ENCODE results near the gene EXOC4. TPM values are rescaled to one million over a fixed set of nuclear protein-coding genes. Genes with fewer than 3 reads are reported as not detected.
"Not testable (repeated sequence)": the region's sequence is repeated elsewhere in the genome, so short reads cannot be mapped to it uniquely, and the experiment has no call there.

The EXOC4 gene
- total and polyA plus RNA-seq, 4 donors = 47.5 to 100 (median 72.3) TPM

- Histone ChIP-seq H3K4me3 (ENCODE audit: low read depth, low read length) (no peak overlapping the region), H3K36me3 (ENCODE audit: control insufficient read depth, insufficient read depth, low read length) (no peaks in the 10 kb centered on the region), H3K27me3 (ENCODE audit: control insufficient read depth, insufficient read depth, low read length) (no peaks in the 10 kb centered on the region), H3K4me1 (ENCODE audit: control insufficient read depth, insufficient read depth, low read length) (no peaks in the 10 kb centered on the region), H3K9me3 (ENCODE audit: control insufficient read depth, insufficient read depth, low read length) (no peaks in the 10 kb centered on the region), H3K27ac (ENCODE audit: low read depth, low read length) (no peak overlapping the region)
- no peak for DNase-seq (ENCODE audit: low read depth in 4 of 6, low spot score in 6 of 6)
- 94% methylated on average over 2 of the region's 2 CpGs for WGBS (ENCODE audit: insufficient coverage)
Measured at GRCh38 chr7:133873631-133874030, 620.8 kb downstream of the EXOC4 start.

- no peak overlapping the region for H3K27ac ChIP-seq (ENCODE audit: low read depth, low read length)
Measured at GRCh38 chr7:133883591-133883990, 630.7 kb downstream of the EXOC4 start.

GRCh38 chr7:133885213-133885612, 632.3 kb downstream of the EXOC4 start:
- no peaks in the 10 kb centered on the region for H3K4me1 ChIP-seq (ENCODE audit: control insufficient read depth, insufficient read depth, low read length)
- H3K9me3 ChIP-seq (ENCODE audit: control insufficient read depth, insufficient read depth, low read length) = no peaks in the 10 kb centered on the region
- H3K4me3 ChIP-seq (ENCODE audit: low read depth, low read length) = no peak overlapping the region
- DNase-seq (ENCODE audit: low read depth in 4 of 6, low spot score in 6 of 6) = no peak
- WGBS (ENCODE audit: insufficient coverage) = no CpG with 5 or more reads among the region's 5 CpGs
- no peaks in the 10 kb centered on the region for H3K27me3 ChIP-seq (ENCODE audit: control insufficient read depth, insufficient read depth, low read length)
- no peak overlapping the region for H3K27ac ChIP-seq (ENCODE audit: low read depth, low read length)
- H3K36me3 ChIP-seq (ENCODE audit: control insufficient read depth, insufficient read depth, low read length) = no peaks in the 10 kb centered on the region

More at GRCh38 chr7:133883591-133883990, 630.7 kb downstream of the EXOC4 start:
- Histone ChIP-seq H3K4me1 (ENCODE audit: control insufficient read depth, insufficient read depth, low read length) (no peaks in the 10 kb centered on the region), H3K4me3 (ENCODE audit: low read depth, low read length) (no peak overlapping the region), H3K27me3 (ENCODE audit: control insufficient read depth, insufficient read depth, low read length) (no peaks in the 10 kb centered on the region), H3K36me3 (ENCODE audit: control insufficient read depth, insufficient read depth, low read length) (no peaks in the 10 kb centered on the region), H3K9me3 (ENCODE audit: control insufficient read depth, insufficient read depth, low read length) (no peaks in the 10 kb centered on the region)
- no peak for DNase-seq (ENCODE audit: low read depth in 4 of 6, low spot score in 6 of 6)
- WGBS (ENCODE audit: insufficient coverage) = no CpG with 5 or more reads among the region's 3 CpGs

- no peaks in the 10 kb centered on the region for H3K27me3 ChIP-seq (ENCODE audit: control insufficient read depth, insufficient read depth, low read length)
- DNase-seq (ENCODE audit: low read depth in 4 of 6, low spot score in 6 of 6) = peak in 1 of 6 donors; percentile 55
- H3K27ac ChIP-seq (ENCODE audit: low read depth, low read length) = no peak overlapping the region
- no peaks in the 10 kb centered on the region for H3K9me3 ChIP-seq (ENCODE audit: control insufficient read depth, insufficient read depth, low read length)
- H3K4me3 ChIP-seq (ENCODE audit: low read depth, low read length) = no peak overlapping the region
- WGBS (ENCODE audit: insufficient coverage) = no CpG with 5 or more reads among the region's 3 CpGs
- no peaks in the 10 kb centered on the region for H3K4me1 ChIP-seq (ENCODE audit: control insufficient read depth, insufficient read depth, low read length)
- H3K36me3 ChIP-seq (ENCODE audit: control insufficient read depth, insufficient read depth, low read length) = no peaks in the 10 kb centered on the region
Measured at GRCh38 chr7:133886086-133886485, 633.2 kb downstream of the EXOC4 start.

- Histone ChIP-seq H3K4me3 (ENCODE audit: low read depth, low read length) (no peak overlapping the region), H3K4me1 (ENCODE audit: control insufficient read depth, insufficient read depth, low read length) (no peaks in the 10 kb centered on the region), H3K36me3 (ENCODE audit: control insufficient read depth, insufficient read depth, low read length) (no peaks in the 10 kb centered on the region), H3K27me3 (ENCODE audit: control insufficient read depth, insufficient read depth, low read length) (no peaks in the 10 kb centered on the region), H3K9me3 (ENCODE audit: control insufficient read depth, insufficient read depth, low read length) (no peaks in the 10 kb centered on the region), H3K27ac (ENCODE audit: low read depth, low read length) (no peak overlapping the region)
- WGBS (ENCODE audit: insufficient coverage) = 100% methylated on average over 1 of the region's 2 CpGs
- DNase-seq (ENCODE audit: low read depth in 4 of 6, low spot score in 6 of 6) = peak in 1 of 6 donors; percentile 9
Measured at GRCh38 chr7:133886797-133887196, 633.9 kb downstream of the EXOC4 start.

GRCh38 chr7:133887459-133887858, 634.6 kb downstream of the EXOC4 start:
- WGBS (ENCODE audit: insufficient coverage) = 100% methylated on average over 1 of the region's 2 CpGs

GRCh38 chr7:133888061-133888930, 635.4 kb downstream of the EXOC4 start:
- H3K9me3 ChIP-seq (ENCODE audit: control insufficient read depth, insufficient read depth, low read length) = no peaks in the 10 kb centered on the region
- no peak overlapping the region for H3K4me3 ChIP-seq (ENCODE audit: low read depth, low read length)
- peak in 2 of 6 donors; percentile 8 to 35 for DNase-seq (ENCODE audit: low read depth in 4 of 6, low spot score in 6 of 6)
- no peaks in the 10 kb centered on the region for H3K27me3 ChIP-seq (ENCODE audit: control insufficient read depth, insufficient read depth, low read length)
- no peaks in the 10 kb centered on the region for H3K36me3 ChIP-seq (ENCODE audit: control insufficient read depth, insufficient read depth, low read length)
- no CpG with 5 or more reads among the region's 7 CpGs for WGBS (ENCODE audit: insufficient coverage)
- H3K4me1 ChIP-seq (ENCODE audit: control insufficient read depth, insufficient read depth, low read length) = no peaks in the 10 kb centered on the region
- H3K27ac ChIP-seq (ENCODE audit: low read depth, low read length) = no peak overlapping the region

More at GRCh38 chr7:133887459-133887858, 634.6 kb downstream of the EXOC4 start:
- Histone ChIP-seq H3K4me1 (ENCODE audit: control insufficient read depth, insufficient read depth, low read length) (no peaks in the 10 kb centered on the region), H3K27me3 (ENCODE audit: control insufficient read depth, insufficient read depth, low read length) (no peaks in the 10 kb centered on the region), H3K4me3 (ENCODE audit: low read depth, low read length) (no peak overlapping the region), H3K36me3 (ENCODE audit: control insufficient read depth, insufficient read depth, low read length) (no peaks in the 10 kb centered on the region), H3K27ac (ENCODE audit: low read depth, low read length) (no peak overlapping the region), H3K9me3 (ENCODE audit: control insufficient read depth, insufficient read depth, low read length) (no peaks in the 10 kb centered on the region)
- peak in 1 of 6 donors; percentile 39 for DNase-seq (ENCODE audit: low read depth in 4 of 6, low spot score in 6 of 6)

GRCh38 chr7:133904776-133905175, 651.9 kb downstream of the EXOC4 start:
- Histone ChIP-seq H3K36me3 (ENCODE audit: control insufficient read depth, insufficient read depth, low read length) (no peaks in the 10 kb centered on the region), H3K4me1 (ENCODE audit: control insufficient read depth, insufficient read depth, low read length) (no peaks in the 10 kb centered on the region), H3K27ac (ENCODE audit: low read depth, low read length) (no peak overlapping the region), H3K27me3 (ENCODE audit: control insufficient read depth, insufficient read depth, low read length) (no peaks in the 10 kb centered on the region), H3K9me3 (ENCODE audit: control insufficient read depth, insufficient read depth, low read length) (no peaks in the 10 kb centered on the region), H3K4me3 (ENCODE audit: low read depth, low read length) (no peak overlapping the region)
- peak in 1 of 6 donors; percentile 7 for DNase-seq (ENCODE audit: low read depth in 4 of 6, low spot score in 6 of 6)
- no CpG with 5 or more reads among the region's 4 CpGs for WGBS (ENCODE audit: insufficient coverage)

- H3K27me3 ChIP-seq (ENCODE audit: control insufficient read depth, insufficient read depth, low read length); H3K36me3 ChIP-seq (ENCODE audit: control insufficient read depth, insufficient read depth, low read length); DNase-seq (ENCODE audit: low read depth in 4 of 6, low spot score in 6 of 6); H3K4me3 ChIP-seq (ENCODE audit: low read depth, low read length); H3K4me1 ChIP-seq (ENCODE audit: control insufficient read depth, insufficient read depth, low read length); H3K9me3 ChIP-seq (ENCODE audit: control insufficient read depth, insufficient read depth, low read length); H3K27ac ChIP-seq (ENCODE audit: low read depth, low read length): not testable (repeated sequence)
- WGBS (ENCODE audit: insufficient coverage) = 92% methylated on average over 15 of the region's 18 CpGs
Measured at GRCh38 chr7:133906553-133906952, 653.7 kb downstream of the EXOC4 start.

GRCh38 chr7:133910761-133911160, 657.9 kb downstream of the EXOC4 start:
- 97% methylated on average over 3 of the region's 4 CpGs for WGBS (ENCODE audit: insufficient coverage)
- Histone ChIP-seq H3K36me3 (ENCODE audit: control insufficient read depth, insufficient read depth, low read length) (no peaks in the 10 kb centered on the region), H3K27me3 (ENCODE audit: control insufficient read depth, insufficient read depth, low read length) (no peaks in the 10 kb centered on the region), H3K4me3 (ENCODE audit: low read depth, low read length) (no peak overlapping the region), H3K4me1 (ENCODE audit: control insufficient read depth, insufficient read depth, low read length) (no peaks in the 10 kb centered on the region), H3K27ac (ENCODE audit: low read depth, low read length) (no peak overlapping the region), H3K9me3 (ENCODE audit: control insufficient read depth, insufficient read depth, low read length) (no peaks in the 10 kb centered on the region)
- DNase-seq (ENCODE audit: low read depth in 4 of 6, low spot score in 6 of 6) = no peak
